KMS-11 (cell line): Measurements from ENCODE around the gene LMOD1.
A peak's percentile ranks its signal among the peaks of the same experiment; 100 is the strongest.

Experiments
- H2AFZ ChIP-seq: fragments of 200-600 bp; sonication (generic); 2 replicates; pipeline ENCODE4 v1.6.1; 2016; ENCODE audit warnings: antibody characterized with exemption, mixed run types, low read depth
- H3K27ac ChIP-seq: fragments of 200-600 bp; sonication (generic); 2 replicates; pipeline ENCODE4 v1.6.1; 2016; ENCODE audit warnings: mild to moderate bottlenecking, mixed run types
- H3K27me3 ChIP-seq: fragments of 200-600 bp; sonication (generic); 2 replicates; pipeline ENCODE4 v1.6.1; 2017; ENCODE audit warnings: mild to moderate bottlenecking, low read depth, mixed run types, moderate library complexity; ENCODE audit not compliant: insufficient read depth
- H3K36me3 ChIP-seq: fragments of 200-600 bp; sonication (generic); 2 replicates; pipeline ENCODE4 v1.6.1; 2017; ENCODE audit warnings: mild to moderate bottlenecking, mixed run types; ENCODE audit not compliant: insufficient read depth
- H3K4me1 ChIP-seq: fragments of 200-600 bp; sonication (generic); 2 replicates; pipeline ENCODE4 v1.6.1; 2016; ENCODE audit warnings: mild to moderate bottlenecking, low read depth, mixed run types; ENCODE audit not compliant: poor library complexity, severe bottlenecking
- H3K4me2 ChIP-seq: fragments of 200-600 bp; sonication (generic); 2 replicates; pipeline ENCODE4 v1.7.0; 2016; ENCODE audit warnings: mild to moderate bottlenecking, mixed run types
- H3K4me3 ChIP-seq: fragments of 200-600 bp; sonication (generic); IDR thresholded peaks from 2 replicates; pipeline ENCODE4 v1.6.1; 2017; ENCODE audit warnings: low read depth, low read length, mixed read lengths; ENCODE audit not compliant: insufficient read depth
- H3K79me2 ChIP-seq: fragments of 200-600 bp; sonication (generic); 2 replicates; pipeline ENCODE4 v1.6.1; 2016; ENCODE audit warnings: low read depth, mixed run types; ENCODE audit not compliant: insufficient read depth
- H3K9ac ChIP-seq: fragments of 200-600 bp; sonication (generic); 2 replicates; pipeline ENCODE4 v1.6.1; 2016; ENCODE audit warnings: mild to moderate bottlenecking, mixed run types
- H4K20me1 ChIP-seq: fragments of 200-600 bp; sonication (generic); 2 replicates; pipeline ENCODE4 v1.6.1; 2016; ENCODE audit warnings: mild to moderate bottlenecking, mixed run types; ENCODE audit not compliant: insufficient read depth
- TF ChIP-seq, protein P1 (sequence below): fragments of 200-600 bp; sonication (generic); conservative IDR thresholded peaks from 2 replicates; pipeline ENCODE4 v1.6.1; 2017; ENCODE audit warnings: low read depth, mild to moderate bottlenecking, antibody characterized with exemption, low read length, moderate library complexity, mixed read lengths

The LMOD1 gene

GRCh38 chr1:201883266-201883665 lies 63.1 kb downstream of the LMOD1 start:
- Histone ChIP-seq H3K4me2 (peak overlapping the region; percentile 62), H3K27me3 (no peaks in the 10 kb centered on the region), H3K36me3 (no peaks in the 10 kb centered on the region), H2AFZ (no peak overlapping the region), H3K9ac (no peak overlapping the region; the same call in 1 of the 2 replicates), H4K20me1 (no peaks in the 10 kb centered on the region), H3K27ac (no peak overlapping the region), H3K79me2 (no peaks in the 10 kb centered on the region), H3K4me1 (peaks cover 51% of the 10 kb centered on the region), H3K4me3 (no peak overlapping the region)
- TF ChIP-seq, protein P1, sequence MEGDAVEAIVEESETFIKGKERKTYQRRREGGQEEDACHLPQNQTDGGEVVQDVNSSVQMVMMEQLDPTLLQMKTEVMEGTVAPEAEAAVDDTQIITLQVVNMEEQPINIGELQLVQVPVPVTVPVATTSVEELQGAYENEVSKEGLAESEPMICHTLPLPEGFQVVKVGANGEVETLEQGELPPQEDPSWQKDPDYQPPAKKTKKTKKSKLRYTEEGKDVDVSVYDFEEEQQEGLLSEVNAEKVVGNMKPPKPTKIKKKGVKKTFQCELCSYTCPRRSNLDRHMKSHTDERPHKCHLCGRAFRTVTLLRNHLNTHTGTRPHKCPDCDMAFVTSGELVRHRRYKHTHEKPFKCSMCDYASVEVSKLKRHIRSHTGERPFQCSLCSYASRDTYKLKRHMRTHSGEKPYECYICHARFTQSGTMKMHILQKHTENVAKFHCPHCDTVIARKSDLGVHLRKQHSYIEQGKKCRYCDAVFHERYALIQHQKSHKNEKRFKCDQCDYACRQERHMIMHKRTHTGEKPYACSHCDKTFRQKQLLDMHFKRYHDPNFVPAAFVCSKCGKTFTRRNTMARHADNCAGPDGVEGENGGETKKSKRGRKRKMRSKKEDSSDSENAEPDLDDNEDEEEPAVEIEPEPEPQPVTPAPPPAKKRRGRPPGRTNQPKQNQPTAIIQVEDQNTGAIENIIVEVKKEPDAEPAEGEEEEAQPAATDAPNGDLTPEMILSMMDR, result no peak

- Histone ChIP-seq H3K27ac (peak overlapping the region; percentile 9; the same call in 1 of the 2 replicates), H3K4me2 (peak overlapping the region; percentile 62), H4K20me1 (no peaks in the 10 kb centered on the region), H3K4me3 (no peak overlapping the region), H3K4me1 (peaks cover 51% of the 10 kb centered on the region), H3K79me2 (no peaks in the 10 kb centered on the region), H2AFZ (no peak overlapping the region), H3K36me3 (no peaks in the 10 kb centered on the region), H3K9ac (no peak overlapping the region), H3K27me3 (no peaks in the 10 kb centered on the region)
- TF ChIP-seq, protein P1, result 0 out of 2 replicates have a peak, but pooled peaks have one; percentile 27
Observed at GRCh38 chr1:201882665-201883132, 63.6 kb downstream of the LMOD1 start.

GRCh38 chr1:201881617-201882016 lies 64.7 kb downstream of the LMOD1 start:
- H2AFZ ChIP-seq, result no peak overlapping the region
- no peak overlapping the region for H3K4me3 ChIP-seq
- TF ChIP-seq, protein P1, result no peak
- no peaks in the 10 kb centered on the region for H3K79me2 ChIP-seq
- no peaks in the 10 kb centered on the region for H3K27me3 ChIP-seq
- no peak overlapping the region for H3K9ac ChIP-seq
- no peaks in the 10 kb centered on the region for H3K36me3 ChIP-seq
- peak overlapping the region; percentile 62; the same call in 1 of the 2 replicates for H3K4me2 ChIP-seq
- peaks cover 51% of the 10 kb centered on the region for H3K4me1 ChIP-seq
- H3K27ac ChIP-seq, result no peak overlapping the region
- no peaks in the 10 kb centered on the region for H4K20me1 ChIP-seq

- H3K79me2 ChIP-seq, result no peaks in the 10 kb centered on the region
- no peak overlapping the region; the same call in 1 of the 2 replicates for H3K4me2 ChIP-seq
- H2AFZ ChIP-seq, result no peak overlapping the region
- H3K4me3 ChIP-seq, result no peak overlapping the region
- no peaks in the 10 kb centered on the region for H3K36me3 ChIP-seq
- H3K9ac ChIP-seq, result no peak overlapping the region
- TF ChIP-seq, protein P1, result no peak
- no peaks in the 10 kb centered on the region for H4K20me1 ChIP-seq
- H3K27me3 ChIP-seq, result no peaks in the 10 kb centered on the region
- peaks cover 51% of the 10 kb centered on the region for H3K4me1 ChIP-seq
- no peak overlapping the region for H3K27ac ChIP-seq
Observed at GRCh38 chr1:201880928-201881571, 65.3 kb downstream of the LMOD1 start.
